Activated CD8-positive, alpha-beta memory T cell treated with anti-CD3 and anti-CD28 coated beads for 36 hours (primary cell): ENCODE results near the gene SLIT1. TPM values are rescaled to one million over a fixed set of nuclear protein-coding genes. Genes with fewer than 3 reads are reported as not detected.
"Not testable (repeated sequence)": the region's sequence is repeated elsewhere in the genome, so short reads cannot be mapped to it uniquely, and the experiment has no call there.

Experiments used
- CTCF ChIA-PET: fragments of 350-600 bp; sonication (Branson Sonifier 250); formaldehyde crosslinking; loops from one replicate; lab custom pipeline; 2021; ENCODE audit warnings: antibody characterized with exemption; lab: Charles Lee
- POLR2A ChIA-PET: fragments of 350-600 bp; sonication (Branson Sonifier 250); formaldehyde crosslinking; loops from one replicate; lab custom pipeline; 2021; ENCODE audit warnings: antibody characterized with exemption; lab: Charles Lee
- total RNA-seq, 2 experiments: library from RNA; stranded (reverse); gene quantifications; one replicate each; pipeline ENCODE4 v1.2.3, GENCODE V29; 2021

The SLIT1 gene
- total RNA-seq, 2 experiments from 2014 or later: 0.17 to 0.19 TPM

DNA sequence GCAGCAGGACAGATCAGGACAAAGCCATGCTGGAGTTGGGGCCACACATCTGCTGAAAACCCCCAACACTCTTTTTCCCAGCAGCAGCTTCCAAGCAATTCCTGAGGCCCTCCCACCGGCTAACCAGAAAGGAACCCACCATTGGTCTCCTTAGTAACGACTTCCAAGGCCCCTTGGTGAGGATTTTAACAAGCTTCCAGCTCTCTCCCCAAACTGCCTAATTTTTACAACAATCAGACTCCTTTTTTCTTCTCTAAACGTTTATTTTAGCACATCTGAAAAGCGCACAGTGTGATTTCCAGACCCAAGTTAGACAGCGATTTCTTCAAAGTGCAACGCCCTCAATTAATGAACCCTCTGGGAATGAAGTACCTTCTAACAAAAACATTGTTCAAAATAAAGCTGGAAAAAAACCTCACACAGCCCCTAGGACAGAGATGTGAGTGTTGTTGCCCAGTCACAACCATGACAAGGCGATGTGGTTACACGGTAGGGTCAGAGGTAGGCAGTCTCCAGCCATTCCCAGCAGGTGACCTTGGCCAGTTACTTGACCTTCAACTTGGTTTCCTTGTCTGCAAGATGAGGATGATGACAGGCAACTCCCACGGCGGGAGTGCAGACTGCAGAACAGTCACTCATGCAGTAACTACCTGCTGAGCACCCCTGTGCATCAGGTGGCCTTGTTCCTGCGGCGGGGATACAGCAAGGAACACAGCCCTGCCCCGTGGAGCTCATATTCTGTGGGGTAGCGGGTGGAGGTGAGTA, 82.3 kb downstream of the SLIT1 start:
- POLR2A ChIA-PET: no interaction called here

DNA sequence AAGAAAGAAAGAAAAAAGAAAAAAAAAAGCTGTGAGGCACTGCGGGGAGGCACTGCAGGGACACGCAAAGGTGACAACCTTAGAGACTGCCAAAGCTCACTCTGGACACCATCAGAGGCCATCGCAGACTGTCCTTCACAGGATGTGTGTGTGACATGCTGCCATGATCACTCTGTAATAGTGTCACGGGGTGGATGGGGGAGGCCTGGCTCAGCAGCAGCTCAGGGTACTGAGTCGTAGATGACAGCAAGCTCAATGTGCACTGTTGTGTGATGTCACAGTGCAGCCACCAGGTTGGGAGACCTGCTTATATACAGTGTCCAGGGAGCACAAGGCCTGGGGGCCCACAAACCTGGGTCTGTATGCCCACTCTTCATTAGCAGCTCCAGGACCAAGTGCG, 83.3 kb downstream of the SLIT1 start:
- CTCF ChIA-PET: interaction anchor here (0.7 kb wide), 1 partner anchor 164 kb away, joined by 3 read pairs; no protein-coding TSS in a partner anchor
- POLR2A ChIA-PET: no interaction called here

More for the DNA sequence above, 82.3 kb downstream of the SLIT1 start:
- CTCF ChIA-PET: interaction anchor here (0.9 kb wide), 1 partner anchor 93 kb away, joined by 3 read pairs; no protein-coding TSS in a partner anchor

DNA sequence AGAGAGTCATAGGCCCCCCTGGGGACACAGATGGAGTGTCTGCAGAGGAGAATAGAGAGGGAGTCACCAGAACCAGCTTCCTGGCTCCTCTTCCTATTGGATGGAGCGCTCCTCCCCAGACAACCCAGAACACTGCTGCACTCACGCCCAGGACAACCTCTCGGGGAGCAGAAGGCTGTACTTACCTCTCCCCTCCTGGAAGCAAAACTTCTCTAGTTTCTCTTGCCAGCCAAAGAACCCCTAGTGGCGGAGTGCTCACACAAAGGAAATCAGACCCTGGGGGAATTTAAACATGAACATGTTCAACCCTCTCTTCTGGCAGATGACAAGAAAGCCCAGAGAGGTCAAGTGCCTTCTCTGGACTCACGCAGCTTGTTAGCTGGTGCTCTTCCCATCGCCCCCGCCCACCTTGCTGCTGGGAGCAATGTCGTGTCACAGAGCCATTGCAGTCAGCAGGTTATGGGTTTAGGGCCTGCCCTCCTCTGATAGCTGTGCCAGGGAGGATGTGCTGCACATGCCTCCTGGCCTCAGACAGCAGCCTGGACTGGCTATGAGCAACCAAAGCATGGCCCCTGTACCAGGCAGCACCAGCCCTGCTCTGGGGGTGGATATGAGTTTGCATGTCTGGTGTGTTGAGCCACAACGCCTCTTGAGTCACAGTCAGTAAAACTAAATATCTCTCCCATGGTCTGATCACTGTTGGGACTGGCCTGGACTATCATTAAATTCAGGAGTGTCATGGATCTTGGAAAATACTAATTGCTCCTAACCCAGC, 84.4 kb downstream of the SLIT1 start:
- ChIA-PET POLR2A (no interaction called here), CTCF (no interaction called here)

DNA sequence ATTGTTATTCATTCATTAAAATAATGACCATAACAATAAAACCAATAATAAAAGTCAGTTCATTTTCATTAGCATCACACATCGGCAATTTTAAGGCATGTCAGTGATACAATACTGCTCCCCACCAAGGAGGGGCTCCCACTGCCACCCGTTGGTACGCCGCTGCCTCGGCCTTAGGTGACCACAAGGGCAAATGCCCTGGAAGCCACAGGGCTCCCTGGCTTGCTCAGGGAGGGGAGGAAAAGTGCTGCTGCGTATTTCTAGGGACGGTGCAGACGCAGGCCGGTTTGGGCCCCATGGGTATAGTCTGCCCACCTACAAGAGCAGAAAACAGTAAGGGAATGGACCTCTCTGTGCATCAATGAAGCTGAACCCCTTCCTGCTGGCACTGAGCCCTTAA, 85.1 kb downstream of the SLIT1 start:
- ChIA-PET CTCF (no interaction called here), POLR2A (no interaction called here)

DNA sequence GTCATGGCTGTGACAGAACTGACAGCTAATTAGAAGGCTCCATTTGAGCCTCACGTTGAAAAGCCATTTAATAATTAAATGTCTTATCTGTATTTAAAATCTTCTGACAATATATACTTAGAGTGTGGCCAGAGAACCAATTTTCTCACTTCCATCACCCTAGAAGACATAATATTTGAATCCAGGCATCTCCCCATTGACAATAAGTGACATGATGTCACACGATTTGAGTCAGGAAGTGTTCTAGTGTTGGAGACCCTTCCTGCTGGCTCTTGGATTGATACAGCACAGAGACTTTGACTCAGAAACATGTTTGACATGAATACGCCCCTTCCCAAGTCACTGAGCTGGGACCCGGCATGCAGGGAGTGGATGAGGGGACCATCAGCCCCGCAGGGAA, 85.9 kb downstream of the SLIT1 start:
- ChIA-PET CTCF (no interaction called here), POLR2A (interaction anchor here (0.6 kb wide), 1 partner anchor 558 kb away, joined by 4 read pairs; no protein-coding TSS in a partner anchor)

DNA sequence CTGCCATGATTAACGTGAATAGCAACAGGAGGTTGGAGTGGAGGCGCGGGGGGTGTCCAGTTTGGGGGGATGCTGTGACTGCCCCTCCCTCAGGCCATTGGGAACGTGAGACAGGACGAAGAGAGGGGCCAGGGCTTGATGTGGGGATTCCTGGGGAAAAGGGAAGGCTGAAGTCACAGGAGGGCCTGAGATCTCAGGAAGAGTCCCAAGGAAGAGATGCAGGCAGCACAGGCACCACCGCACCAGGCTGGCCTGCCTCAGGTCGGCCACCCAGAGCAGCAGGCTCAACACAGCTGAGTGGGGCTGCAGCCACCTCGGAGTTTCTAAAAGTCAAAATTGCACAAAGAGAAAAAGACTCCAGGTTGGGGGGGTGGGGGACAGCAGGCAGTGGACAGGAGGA, 86.7 kb downstream of the SLIT1 start:
- CTCF ChIA-PET: interaction anchor here (0.6 to 0.7 kb wide), 3 partner anchors 15 to 111 kb away, joined by 3 read pairs; no protein-coding TSS in a partner anchor
- POLR2A ChIA-PET: interaction anchor here (0.6 kb wide), 1 partner anchor 557 kb away, joined by 4 read pairs; no protein-coding TSS in a partner anchor

DNA sequence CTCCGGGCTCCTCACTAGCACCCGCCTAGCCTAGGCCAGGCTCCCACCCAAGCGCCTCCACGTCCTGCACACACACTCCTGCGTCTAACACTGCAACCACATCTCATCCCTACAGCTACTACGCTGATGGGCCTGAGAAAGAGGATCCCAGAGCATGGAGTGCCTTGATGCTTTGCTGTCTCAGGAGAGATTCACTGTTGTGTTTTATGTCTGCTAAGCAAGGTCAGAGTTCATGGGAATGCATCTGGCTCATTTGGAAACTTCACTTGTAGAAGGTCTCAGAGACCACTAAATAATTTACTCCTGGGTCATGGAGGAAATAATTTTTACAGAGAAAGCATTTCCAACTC, 88.7 kb downstream of the SLIT1 start:
- ChIA-PET CTCF (interaction anchor here (0.8 to 2.3 kb wide), 3 partner anchors 16 to 136 kb away, joined by 3 to 10 read pairs (median 6); no protein-coding TSS in a partner anchor), POLR2A (no interaction called here)

DNA sequence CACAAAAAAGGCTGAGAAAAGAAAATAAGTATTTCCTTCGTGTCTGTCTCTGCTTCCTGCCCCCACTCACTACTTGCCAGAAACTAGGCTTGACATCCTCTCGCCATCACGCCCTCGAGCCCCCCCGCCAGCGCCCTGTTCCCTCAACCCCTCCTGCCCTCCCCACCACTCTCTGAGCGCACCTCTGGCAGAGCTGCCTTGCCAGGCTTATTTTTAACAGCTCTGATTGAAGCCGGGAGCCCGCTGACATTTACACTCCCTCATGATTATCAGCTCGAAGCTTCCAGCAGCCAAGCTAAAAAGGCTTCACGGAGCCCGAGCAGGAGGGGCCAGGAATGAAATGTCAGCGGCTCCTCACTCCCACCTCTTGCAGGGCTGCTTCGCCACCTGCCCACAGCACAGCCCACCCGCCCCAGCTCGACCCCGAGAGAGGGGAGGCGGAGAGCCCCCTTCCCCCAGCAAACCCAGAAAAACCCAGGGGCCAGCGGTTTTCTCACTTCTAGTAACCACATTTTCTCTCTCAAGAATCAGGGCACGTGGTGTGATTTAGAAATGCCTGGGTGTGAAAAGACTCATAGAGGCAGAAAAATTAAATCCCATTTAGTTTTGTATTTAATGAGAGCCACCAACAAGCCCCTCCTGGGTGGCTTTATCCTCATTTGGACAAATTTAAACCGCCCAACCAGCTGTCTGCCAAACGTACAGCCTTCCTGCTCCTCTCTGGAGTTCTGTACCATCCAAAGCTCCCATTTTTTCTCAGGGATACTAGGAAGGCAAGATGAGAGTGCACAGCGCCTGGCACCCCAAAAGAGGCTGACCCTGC, 89.3 kb downstream of the SLIT1 start:
- POLR2A ChIA-PET: interaction anchor here (0.6 kb wide), 1 partner anchor 401 kb away, joined by 5 read pairs; no protein-coding TSS in a partner anchor
- CTCF ChIA-PET: interaction anchor here (0.6 to 2.3 kb wide), 5 partner anchors 15 to 178 kb away, joined by 3 to 10 read pairs (median 6); no protein-coding TSS in a partner anchor

DNA sequence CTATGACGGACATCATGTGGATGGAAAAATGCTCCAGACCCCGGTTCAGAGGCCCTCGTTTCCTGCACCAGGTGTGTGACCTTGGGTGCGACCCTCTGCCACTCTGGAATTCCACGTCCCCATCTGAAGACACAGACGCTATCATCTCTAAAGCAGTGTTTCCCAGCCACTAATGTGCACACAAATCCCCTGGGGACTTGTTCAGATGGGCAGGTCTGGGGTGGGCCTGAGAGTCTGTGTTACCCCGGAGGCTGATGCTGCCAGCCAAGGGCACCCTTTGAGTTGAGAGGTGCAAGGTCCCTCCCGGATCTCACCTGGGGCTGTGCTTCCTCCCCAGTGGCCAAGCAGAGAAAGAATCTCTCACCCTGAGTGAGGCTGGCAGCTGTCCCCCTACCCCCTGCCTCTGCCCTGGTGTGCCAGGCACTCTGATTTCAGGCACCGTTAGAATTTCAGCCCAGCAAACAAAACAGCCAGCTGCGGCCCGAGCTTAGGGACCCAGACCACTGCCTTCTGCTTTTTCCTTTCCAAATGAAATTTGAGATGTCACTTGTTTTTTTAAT, 90.0 kb downstream of the SLIT1 start:
- ChIA-PET POLR2A (no interaction called here), CTCF (interaction anchor here (0.6 to 2.3 kb wide), 5 partner anchors 14 to 179 kb away, joined by 3 to 10 read pairs (median 6); no protein-coding TSS in a partner anchor)

DNA sequence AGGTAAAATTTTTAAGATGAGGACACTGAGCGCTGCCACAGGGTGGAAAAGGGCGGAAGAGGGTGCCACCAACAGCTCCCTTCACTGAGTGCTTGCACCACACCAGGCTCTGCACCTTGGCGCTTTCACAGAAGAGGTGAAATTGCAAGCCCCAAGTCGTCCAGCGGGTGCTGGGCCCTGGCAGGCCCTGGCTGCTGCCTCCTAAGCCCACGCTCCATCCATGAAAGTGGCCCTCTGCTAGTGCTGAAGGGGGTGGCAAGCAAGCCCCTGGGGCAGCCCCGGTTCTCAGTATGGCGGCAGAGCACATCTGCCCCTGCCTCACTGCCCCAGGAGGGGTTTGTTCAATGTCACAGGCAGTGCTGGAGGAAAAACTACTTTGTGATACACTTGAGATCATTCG, 95.1 kb downstream of the SLIT1 start:
- ChIA-PET POLR2A (no interaction called here), CTCF (interaction anchor here (1.6 to 2.1 kb wide), 2 partner anchors 18 to 107 kb away, joined by 3 to 5 read pairs; no protein-coding TSS in a partner anchor)

DNA sequence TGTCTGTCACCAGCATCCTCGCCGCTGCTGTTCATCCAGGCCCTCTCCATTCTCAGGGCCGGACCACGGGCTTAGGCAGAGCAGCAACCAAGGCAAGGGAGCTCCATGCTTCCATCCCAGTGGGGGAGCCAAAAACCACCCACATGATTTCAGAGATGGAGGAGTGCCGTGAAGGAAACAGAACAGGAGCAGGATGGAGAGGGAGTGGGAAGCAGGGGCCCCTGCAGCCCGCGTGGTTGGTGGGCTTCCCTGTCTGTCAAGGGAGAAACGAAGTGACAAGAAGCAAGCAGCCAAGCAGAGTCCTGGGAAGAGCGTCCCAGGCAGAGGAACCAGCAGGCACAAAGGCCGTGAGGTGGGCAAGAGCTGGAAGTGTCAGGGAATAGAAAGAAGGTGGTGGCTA, 95.7 kb downstream of the SLIT1 start:
- ChIA-PET CTCF (interaction anchor here (0.5 to 2.1 kb wide), 3 partner anchors 9 to 437 kb away, joined by 3 to 5 read pairs (median 4); no protein-coding TSS in a partner anchor), POLR2A (no interaction called here)

DNA sequence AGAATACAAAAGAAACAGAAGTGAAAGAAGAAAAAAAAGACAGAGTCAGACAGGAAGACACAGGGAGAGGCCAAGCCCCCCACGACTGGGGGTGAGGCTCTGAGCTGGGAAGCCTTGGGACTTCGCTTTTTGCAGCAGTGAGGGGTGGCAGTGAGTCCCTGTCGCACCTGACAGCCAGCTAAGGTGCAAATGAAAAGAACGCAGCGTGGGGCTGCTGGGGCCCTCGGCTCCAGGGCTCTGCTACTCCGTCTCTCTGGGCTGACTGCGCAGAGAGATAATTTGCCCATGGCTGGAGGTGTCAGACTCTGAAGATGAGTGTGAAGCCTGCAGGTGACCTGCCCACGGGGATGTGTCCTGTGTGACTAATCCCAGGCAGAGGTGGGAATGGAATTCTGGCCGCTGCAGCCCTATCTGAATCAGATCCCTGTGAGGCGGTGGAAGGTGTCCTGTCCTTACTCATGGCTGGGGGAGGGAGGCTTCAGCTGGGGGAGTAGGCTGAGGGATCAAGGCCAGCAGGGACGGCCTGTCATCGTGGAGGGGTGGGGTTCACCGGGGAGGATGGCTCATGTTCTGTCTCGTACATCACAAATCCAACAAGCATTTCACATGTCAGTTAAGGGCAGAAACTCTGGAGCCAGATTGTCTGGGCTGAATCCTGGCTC, 96.4 kb downstream of the SLIT1 start:
- ChIA-PET CTCF (interaction anchor here (0.5 to 2.1 kb wide), 3 partner anchors 8 to 436 kb away, joined by 3 to 5 read pairs (median 4); no protein-coding TSS in a partner anchor), POLR2A (no interaction called here)

DNA sequence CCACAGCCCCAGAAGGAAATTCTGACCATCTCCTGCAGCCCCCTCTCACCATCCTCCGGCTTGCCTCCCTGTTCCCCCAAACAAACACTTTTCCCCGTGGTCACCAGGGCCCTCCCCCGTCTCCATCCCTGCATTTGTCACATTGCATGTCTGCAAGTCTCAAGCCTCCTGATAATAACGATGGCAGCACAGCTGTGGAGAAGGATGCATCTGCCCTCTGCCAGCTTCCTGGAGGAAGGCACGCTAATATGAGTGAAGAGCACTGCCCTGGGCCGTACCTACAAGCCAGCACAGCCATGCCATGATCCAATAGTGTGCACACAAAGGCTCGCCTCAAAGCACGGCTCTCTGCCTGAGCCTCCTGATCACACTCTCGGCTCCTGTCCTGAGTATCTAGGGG, 98.5 kb downstream of the SLIT1 start:
- ChIA-PET POLR2A (no interaction called here), CTCF (interaction anchor here (0.9 kb wide), 1 partner anchor 116 kb away, joined by 5 read pairs; no protein-coding TSS in a partner anchor)

DNA sequence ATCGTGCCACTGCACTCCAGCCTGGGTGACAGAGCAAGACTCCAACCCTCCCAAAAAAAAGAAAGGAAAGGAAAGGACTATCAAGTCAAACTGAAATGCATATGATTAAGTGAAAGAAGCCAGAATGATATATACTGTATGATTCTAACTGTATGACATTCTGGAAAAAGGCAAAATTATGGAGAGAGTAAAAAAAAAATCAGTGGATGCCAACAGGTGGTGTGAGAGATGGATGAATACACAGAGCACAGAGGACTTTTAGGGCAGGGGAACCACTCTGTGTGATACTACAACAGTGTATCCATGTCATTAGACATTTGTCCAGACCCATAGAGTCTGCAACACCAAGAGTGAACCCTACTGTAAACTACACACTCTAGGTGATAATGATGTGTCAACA, 99.2 kb downstream of the SLIT1 start:
- POLR2A ChIA-PET: no interaction called here
- CTCF ChIA-PET: interaction anchor here (0.9 kb wide), 1 partner anchor 117 kb away, joined by 5 read pairs; no protein-coding TSS in a partner anchor

DNA sequence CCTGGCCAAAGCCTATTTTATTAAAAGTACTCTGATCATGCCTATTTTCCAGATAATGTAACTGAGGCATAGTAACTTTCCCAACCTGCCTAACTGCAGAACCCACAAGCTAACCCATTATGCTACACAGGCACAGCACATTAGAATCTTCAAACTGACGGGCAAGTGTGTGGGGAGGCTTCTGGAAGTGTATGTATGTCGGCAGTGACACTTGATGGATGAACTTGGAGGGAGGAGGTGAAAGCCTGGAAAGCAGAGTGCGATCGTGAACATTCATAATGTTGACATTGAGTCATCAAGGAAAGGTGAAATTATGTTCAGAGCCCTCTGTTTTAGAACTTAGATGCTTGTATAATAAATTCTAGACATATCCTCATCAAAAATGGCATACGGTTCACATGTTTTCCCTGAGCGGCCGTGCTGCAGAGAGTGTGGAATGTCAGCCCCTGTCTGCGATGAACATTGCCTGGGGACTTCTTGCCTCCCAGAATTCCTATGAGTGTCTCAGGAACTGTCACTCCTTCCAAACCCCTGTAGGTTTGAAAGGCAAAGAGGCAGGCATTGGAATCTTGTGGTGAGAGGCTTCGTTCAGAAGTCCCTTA, 102.4 kb downstream of the SLIT1 start:
- POLR2A ChIA-PET: no interaction called here
- CTCF ChIA-PET: no interaction called here

DNA sequence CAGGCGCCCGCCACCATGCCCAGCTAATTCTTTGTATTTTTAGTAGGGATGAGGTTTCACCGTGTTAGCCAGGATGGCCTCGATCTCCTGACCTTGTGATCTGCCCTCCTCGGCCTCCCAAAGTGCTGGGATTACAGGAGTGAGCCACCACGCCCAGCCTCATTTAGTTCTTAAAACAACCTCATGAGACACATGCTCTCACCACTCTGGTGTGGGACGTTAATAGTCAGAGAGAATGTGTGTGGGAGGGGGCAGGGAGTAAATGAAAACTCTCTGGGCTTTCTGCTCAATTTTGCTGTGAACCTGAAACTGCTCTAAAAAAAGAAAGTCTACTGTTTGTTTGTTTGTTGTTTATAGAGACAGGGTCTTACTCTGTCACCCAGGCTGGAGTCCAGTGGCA, 103.2 kb downstream of the SLIT1 start:
- CTCF ChIA-PET: interaction anchor here (0.6 to 2.9 kb wide), 5 partner anchors 10 to 214 kb away, joined by 4 to 17 read pairs (median 7); no protein-coding TSS in a partner anchor
- POLR2A ChIA-PET: not testable (repeated sequence)

DNA sequence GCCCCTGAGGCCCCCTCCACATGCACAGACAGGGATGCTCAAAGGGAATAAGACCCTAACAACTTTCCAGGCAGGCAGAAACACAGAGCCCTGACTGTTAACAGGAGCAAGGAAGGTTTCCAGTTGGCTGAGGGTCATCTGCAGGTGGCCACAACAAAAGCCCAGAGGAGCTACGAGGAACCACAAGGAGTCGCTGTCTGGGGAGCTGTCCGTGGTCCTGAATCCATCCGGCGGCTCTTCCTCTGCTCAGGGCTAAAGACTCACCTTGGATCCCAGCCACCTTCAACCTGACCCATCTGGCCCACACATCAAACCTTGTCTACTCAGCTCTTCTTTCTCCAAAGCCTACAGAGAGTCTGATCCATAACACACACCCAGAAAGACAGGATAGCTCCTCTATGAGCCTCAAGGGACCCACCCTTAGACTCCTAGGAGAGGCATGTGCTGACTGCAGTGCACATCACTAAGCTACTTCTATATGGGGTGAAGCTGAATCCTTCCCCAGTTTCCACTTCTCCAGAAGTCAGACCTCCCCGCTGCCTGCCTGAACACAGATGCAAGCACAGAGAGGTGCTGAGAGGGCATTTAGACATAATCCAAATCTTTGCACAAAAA, 104.0 kb downstream of the SLIT1 start:
- ChIA-PET POLR2A (no interaction called here), CTCF (interaction anchor here (0.7 to 2.9 kb wide), 15 partner anchors 8 to 137 kb away, joined by 3 to 17 read pairs (median 3); no protein-coding TSS in a partner anchor)
